GM21786 (cell line): Measurements from ENCODE around the gene MYO1D.
"Not testable (repeated sequence)": the region's sequence is repeated elsewhere in the genome, so short reads cannot be mapped to it uniquely, and the experiment has no call there.

Source experiments
- ATAC-seq: cut with Tn5 transposase; IDR thresholded peaks from one replicate; pipeline ENCODE4 v1.9.1; 2021; ENCODE audit not compliant: unreplicated experiment

The MYO1D gene

DNA sequence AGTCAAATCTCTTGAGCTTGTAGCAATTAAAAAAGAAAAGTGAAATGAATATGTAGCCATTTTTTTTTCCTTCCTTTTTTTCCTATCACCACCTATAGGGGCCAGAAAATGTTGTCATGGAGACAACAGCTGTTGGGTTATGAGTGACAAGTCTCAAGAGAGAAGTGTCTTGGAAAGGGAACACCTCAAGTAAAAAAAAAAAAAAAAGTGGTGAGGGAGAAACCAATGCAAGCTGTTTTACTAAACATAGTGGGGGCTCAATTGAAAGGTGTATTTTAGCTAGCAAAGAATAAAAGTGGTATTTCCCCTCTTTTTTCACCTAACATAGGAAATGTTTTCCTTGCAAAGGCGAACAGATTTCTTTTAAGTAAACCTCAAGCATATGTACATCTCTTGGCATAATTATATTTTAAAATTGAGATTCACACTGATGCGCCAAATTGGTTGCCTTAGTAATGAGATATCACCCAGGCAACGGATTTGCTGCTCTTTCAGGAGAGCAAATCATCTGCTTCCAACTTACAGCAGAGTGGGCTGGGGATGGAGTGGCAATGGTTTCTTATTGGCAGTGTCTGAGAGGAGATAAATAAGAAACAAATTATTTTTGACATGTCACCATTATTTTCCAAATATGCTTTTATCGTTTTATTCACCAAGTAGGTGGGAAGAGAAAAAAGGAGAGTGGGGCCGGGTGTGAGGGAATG, 183.6 kb downstream of the MYO1D start:
- no peak for ATAC-seq

DNA sequence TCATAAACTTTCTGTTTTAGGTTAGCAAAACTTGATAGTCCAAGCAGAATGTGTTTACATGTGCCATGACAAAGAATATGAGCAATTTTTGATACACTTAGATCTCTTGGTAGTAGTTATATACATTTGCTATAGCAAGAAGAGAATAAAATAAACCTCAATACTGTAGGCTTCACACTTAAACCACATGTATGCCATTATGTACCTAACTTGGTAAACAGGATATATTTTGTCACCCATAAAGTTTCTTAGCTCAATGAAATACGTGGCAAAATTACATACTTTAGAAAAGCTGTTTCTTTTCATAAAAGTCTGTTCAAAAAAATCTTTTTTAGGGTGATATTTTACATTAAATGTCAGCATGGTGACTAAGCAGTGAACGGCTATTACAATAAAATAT, 184.7 kb downstream of the MYO1D start:
- no peak for ATAC-seq

DNA sequence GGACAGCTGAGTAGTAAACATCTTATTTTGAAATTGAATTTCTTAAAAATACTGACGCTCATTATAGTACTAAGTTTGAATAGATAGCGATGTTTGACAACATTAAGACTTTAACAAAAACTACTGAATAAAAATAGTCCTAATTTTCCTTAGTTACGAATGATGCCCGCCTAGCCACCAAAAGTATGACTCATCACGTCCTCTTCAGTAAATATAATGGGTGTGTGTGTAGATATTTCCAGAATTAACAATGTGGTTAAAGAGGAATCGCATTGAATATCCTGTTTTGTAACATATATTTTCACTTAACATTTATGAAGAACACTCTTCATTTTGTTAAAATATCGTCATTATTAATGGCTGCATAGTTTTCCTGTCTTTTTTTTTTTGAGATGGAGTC, 187.6 kb downstream of the MYO1D start:
- no peak for ATAC-seq

DNA sequence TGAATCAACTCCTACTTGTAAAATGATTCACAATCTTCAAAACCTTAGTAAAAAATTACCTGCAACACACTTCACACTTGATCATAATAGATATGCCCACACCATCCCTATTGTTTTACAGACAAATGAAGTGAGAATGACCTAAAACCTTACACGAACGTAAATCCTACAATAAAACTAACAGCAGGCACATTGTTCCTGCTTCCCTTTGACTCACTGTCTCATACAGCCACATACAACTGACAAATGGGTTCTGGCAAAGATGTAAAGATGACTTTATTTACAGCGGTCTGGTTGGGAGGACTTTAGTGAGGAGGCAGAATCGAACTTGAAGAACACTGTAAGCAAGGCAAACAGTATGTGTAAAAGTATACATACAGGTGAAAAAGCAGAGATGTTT, 188.7 kb downstream of the MYO1D start:
- no peak for ATAC-seq

DNA sequence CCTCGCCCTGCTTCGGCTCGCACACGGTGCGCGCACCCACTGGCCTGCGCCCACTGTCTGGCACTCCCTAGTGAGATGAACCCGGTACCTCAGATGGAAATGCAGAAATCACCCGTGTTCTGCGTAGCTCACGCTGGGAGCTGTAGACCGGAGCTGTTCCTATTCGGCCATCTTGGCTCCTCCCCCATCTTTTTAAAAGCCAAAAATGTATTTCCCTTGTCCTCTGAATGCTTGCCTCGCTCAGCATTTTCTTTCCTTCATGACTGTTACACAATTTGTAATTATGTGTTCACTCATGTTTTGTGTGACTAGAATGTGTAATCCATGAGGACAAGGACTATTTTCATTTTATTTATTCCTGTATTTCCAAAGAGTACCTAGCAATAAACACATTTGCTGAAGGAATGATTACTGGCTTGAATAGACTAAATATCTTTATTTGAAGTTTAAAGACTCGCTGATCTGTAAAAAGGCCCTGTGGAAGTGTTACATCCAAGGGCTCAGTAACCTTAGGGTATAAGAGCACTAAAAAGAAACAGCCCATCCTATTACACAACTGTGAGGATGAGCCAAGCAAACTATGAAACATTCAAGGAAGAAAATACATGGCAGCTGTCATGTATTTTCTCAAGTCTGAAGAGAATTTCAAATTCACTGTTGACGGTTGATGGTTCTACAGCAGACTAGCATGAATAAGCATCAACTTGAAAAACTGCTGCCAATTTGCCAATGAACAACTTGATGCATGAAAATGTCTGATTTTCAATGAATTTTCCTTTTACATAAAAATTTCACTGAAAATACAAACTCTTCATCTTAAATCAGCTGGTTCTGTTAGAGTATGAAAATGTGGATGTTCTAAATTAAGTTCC, 192.6 kb downstream of the MYO1D start:
- no peak for ATAC-seq

DNA sequence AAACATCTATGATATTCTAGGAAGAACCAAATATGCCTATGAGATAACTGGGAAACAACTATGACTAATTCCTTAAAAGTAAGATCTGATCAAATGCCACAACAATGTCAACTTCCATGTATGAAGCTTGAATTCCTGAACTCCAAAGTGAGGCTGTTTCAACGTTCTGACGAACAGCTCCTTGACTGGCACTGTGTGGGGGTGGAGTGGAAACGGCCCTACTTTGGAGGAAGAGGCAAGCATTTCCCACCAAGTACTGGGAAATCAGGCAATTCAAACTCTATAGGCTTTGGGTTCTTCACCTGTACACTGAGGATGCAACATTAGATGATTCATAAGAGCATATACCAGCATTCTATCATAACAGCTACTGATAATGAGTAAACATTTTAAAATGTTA, 203.0 kb downstream of the MYO1D start:
- ATAC-seq = no peak

DNA sequence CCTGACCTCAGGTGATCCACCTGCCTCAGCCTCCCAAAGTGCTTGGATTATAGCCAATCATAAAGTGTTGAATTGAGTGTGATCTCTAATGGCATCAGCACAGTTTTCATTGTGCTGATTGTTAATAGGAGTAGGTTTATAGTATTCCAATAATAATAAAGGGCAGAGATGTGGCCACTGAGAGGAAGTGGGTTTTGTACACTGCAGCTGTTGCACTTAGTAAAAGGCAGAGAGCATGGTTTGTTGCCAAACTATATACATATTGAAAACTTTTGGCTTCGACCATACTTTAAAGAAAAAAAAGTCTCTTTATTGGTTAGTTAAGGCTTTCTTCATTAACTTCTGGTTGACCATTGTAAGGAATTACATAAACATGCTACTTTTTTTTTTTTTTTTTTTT, 204.2 kb downstream of the MYO1D start:
- ATAC-seq = no peak

DNA sequence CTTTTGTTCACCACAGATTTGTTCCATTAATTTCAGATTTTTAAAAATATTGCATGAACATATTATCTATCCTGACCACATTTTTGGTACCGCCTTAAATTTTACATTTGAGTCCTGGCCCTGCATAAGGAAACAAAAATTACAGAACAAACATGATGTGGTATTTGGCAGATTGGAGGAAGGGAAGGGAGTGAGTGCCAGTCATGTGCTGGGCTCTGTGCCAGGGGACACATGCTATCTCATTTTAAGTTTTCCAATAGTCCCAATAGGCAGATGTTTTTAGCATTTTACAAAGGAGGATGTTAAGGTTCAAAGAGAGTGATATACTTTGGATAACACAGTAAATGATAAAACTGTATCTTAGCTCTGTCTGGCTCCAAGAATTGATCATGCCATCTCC, 205.0 kb downstream of the MYO1D start:
- ATAC-seq = no peak

DNA sequence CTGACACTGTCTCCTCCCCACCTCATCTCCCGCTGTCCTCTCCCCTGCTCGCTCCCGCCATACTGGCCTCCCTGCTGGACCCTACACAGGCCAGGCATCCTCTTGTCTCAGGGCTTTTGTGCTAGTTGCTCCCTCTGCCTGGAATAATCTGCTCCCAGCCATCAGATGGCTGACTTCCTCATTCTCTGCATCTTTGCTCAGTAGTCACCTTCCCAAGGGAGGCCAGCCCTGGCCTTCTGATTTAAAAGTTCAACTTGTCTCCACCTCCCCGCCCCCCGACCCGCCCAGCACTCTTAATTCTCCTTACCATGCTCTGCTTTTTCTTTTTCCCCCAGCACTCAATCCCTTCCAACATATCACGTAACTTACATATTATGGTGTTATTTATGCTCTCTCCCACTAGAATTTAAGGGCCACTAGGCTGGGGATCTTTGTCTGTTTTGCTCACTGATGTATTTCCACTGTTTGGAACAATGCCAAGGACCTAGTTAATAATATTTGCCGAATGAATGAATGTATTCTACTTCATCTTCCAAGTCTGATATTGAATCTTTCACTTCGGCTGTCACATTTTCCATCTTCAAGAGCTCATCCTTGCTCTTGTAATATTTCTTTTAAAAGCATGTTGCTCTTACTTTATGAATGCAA, 211.9 kb downstream of the MYO1D start:
- no peak for ATAC-seq

DNA sequence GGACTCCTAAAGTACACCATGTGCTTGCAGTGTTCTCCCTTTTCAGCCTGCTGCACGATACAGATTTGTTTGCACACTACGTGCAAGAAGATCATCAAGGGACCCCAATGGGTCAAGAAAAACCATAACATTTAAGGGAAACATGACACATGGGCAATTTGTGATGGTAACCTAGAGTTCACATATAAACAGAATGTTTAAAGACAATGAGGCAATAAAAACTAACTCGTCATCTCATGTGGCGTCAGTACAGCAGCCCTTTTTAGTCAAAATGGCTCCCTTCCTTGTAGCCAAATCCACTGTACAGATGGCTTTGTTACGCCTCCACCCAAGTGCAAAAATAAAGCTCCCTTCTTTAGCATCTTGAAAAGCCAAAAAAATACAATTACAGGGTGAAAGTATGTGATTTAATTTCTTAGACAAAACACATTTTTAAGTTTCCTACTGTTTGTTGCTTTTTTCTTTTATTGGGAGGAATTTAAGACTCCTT, 216.4 kb downstream of the MYO1D start:
- no peak for ATAC-seq

DNA sequence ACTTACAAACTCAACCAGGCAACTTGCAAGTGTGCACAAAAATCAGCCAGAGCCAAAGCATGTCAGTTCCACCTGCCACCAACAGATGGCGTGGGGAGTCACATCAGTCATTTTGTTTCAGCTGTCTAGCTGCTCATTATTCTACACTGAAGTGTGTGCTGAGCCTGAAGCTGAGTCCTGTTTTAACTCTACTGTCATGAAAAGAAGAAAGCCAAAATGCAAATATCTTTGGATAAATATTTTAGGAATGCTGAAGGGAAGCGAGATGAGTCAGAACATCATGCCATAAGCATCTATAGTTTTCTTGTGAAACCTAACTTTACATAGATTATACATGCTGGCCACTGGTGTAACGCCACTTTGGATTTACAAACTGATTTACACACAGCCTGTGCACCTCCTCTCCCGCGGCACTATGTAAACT, 217.5 kb downstream of the MYO1D start:
- ATAC-seq = no peak

DNA sequence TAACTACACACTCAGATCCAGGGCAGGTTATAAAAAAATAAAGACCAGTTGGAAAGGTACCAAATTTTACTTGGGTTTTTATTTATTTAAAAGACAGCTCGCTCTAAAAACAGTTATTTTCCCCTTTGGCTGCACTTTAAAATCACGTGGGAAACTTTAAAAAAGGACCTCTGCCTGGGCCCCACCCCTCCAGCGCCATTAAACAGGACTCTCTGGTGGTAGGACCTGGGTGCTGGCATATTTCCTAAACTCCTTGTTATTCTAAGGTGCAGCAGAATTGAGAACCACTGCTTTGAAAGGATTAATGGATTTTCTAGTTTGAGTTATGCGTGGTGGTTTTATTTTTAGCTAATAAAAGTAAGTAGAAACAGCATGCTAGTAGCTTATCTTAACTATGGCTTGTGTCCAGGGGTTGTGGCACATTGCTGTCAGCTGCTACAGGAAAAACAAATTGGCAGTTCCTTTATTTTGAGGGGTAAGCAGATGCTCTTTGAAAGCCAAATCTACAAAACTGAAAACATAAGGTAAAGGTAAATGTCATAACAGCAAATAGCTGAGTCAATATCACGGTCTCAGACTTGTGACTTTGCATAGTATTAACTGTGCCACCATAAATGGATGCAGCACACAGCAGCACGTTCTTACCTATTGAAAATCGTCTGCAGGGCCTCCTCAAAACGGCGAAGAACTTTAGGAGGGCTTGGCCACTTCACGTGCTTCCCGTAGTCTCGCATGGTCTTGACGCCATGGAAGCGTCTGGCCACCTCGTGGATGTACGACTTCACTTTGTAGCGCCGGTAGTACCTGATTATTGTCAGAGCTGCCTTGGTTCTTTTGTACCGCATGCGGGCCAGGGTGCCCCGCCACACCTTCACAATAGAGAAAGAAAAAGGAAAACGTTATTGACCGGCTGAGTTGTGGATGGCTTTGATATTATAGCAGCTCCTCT, 218.2 kb downstream of the MYO1D start:
- ATAC-seq = no peak

DNA sequence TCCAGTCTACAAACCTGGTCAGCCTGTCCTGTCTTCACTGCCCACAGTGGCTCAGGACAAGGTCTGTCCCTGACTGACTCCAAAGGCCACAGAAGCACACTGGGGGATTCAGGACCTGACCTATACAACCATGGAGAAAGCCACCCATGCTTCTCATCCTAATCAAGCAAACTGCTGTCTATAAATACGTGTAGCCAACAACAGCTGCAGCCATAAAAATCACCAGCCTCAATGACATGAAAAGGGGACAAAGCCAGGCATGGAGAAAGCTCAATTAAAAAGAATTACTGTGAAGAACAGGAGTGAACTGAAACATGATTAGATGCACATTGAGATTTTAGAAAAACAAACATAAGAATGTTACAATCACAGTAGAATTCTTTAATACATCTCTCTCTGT, 220.0 kb downstream of the MYO1D start:
- ATAC-seq = no peak

DNA sequence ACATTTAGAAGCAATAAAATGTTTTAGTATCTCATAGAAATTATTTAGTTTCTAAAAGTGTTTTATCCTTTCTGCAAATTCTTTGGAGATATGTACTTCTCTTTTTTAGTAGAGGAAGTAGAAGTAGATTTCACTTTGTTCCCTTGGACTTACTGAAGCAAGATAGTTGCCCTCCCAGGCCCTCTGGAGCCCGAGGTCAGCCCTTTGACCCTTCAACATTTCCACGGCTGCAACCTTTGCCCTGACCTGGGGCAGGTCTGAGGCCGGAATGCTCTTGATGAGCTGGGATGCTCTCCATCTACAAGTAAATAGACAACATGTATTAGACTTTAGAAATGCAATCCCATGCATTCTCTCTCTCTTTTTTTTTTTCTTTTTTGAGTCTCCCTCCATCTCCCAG, 222.6 kb downstream of the MYO1D start:
- ATAC-seq = no peak

DNA sequence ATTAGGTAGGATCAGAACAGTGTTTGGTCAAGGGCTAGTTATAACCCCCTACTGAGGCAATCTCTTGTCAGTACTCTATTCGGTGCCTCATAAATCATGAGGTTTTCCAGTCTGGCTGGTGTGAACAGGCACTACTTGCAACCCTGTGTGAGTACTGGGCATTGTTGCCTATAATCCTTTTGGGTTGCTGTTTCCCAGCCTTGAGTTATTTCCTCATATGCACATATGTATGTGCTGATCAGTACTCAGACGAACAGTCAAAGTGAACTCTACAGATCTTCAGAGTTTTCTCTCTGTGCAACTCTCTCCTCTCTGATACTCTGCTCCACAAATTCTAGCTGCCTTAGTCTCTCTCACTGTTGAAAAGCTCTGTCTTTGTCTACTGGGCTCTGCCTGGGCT, 225.8 kb downstream of the MYO1D start:
- no peak for ATAC-seq

DNA sequence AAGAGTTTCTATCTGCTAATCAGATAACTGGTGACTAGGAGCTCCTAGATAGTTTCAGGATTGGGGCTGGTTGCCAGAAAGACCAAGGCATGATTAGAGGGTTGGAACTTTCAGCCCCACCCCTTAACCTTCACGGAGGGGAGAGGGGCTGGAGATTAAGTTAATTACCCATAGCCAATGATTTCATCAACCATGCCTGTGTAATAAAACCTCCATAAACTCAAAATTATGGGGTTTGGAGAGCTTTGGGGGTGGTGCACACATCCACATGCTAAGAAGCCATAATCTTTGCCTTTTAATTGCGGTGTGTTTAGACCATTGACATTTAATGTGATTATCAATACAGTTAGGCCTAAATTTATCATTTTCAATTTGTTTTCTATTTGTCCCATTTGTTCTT, 228.5 kb downstream of the MYO1D start:
- no peak for ATAC-seq

DNA sequence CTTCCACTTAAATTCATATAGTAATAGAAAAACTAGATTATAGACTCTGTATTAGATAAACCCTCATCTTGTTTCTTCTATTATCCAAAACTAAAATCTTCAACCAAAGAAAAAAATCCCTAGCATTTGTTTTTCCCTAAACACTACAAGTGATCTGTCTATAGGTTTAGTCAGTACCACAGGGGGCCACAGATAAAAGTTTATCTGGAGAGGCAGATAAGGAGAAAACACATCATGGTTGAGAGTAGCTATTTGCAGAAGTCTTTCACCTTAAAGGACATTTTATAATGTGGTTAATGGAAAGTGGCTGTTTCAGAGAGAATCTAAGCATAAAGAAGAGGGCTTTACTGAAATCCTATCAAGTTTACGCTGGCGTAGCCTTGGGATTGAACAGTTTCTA, 230.0 kb downstream of the MYO1D start:
- no peak for ATAC-seq

DNA sequence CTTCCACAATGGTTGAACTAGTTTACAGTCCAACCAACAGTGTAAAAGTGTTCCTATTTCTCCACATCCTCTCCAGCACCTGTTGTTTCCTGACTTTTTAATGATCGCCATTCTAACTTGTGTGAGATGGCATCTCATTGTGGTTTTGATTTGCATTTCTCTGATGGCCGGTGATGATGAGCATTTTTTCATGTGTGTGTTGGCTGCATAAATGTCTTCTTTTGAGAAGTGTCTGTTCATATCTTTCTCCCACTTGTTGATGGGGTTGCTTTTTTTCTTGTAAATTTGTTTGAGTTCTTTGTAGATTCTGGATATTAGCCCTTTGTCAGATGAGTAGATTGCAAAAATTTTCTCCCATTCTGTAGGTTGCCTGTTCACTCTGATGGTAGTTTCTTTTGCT, 235.4 kb downstream of the MYO1D start:
- ATAC-seq = not testable (repeated sequence)

DNA sequence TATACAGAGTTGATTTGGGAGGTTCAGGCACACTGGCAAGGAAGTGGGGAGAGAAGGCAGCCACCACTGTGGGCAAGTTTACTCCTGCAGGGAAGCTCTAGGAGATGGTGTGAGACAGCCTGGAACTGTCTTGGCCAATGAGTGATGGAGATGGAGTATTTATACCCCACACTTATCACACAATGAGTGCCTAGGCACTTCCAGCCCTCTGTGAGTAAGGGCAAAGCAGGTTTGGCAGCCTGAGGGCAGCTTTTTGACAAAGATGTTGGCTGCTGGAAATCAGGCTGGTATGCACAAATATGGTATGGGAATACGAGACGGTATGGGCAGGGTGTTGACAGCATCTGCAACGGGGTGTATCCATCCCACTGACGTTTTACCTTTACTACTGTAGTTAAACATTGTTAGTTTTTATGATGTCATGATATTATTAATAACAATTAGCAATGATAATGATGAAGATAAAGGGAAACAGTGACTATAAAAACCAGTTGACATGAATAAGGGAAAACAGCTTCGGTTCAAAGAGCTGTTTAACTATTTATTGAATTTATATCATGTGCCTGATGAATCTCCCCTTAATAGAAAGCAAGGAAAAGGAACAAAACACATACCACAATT, 240.2 kb downstream of the MYO1D start:
- no peak for ATAC-seq

DNA sequence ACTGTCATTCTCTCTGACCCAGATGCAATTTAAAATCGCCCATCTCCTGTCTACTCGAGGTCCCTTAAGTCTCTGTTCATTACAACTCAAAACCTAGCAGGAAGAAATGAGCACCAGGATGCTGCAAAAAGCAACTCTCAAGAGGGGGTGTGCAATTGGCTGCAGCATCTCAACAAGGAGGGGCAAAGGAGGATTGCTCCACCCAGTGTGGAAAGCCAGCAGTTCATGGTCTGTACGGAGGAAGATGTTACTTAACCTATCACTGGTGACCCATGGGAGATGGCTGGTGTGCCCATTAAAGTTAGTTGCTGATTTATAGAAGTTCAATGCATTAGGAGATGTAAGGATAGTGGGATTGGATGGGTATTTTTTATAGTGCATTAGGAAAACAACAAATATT, 242.8 kb downstream of the MYO1D start:
- ATAC-seq = no peak
